NCI-H1048 (cell line): ENCODE data around the gene PGC.
"Not testable (repeated sequence)": the region's sequence is repeated elsewhere in the genome, so short reads cannot be mapped to it uniquely, and the experiment has no call there.

Experiments used
- DNase-seq: peaks from one replicate; lab custom pipeline; 2025; lab: John Stamatoyannopoulos, UW

PGC gene

DNA sequence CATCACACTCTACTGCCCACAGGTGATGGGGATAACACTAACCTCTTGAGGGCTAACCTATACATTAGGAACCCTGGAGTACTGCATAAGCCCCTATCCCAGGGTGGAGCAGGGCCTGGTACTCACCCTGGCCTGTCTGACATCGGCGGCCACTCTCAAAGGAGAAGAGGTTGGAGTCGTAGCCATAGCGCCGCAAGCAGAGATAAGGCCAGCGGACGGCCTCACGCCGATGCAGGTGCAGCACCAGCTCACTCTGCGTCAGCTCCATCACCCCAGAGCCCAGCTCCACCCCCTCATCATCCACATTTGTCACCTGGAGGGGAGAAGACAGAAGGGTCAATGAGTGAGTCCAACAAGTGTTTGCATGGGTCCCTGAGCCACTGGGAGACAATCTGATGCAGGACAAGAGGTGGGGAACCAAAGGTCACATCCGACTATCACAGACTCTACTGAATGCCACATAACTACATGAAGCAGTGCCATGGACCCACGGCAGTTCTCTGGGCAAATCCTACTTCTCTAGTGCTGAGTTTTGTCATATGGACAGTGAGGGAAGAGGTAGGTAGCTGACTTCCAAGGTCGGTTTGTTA lies 28.2 kb upstream of the PGC start:
- DNase-seq = no peak

DNA sequence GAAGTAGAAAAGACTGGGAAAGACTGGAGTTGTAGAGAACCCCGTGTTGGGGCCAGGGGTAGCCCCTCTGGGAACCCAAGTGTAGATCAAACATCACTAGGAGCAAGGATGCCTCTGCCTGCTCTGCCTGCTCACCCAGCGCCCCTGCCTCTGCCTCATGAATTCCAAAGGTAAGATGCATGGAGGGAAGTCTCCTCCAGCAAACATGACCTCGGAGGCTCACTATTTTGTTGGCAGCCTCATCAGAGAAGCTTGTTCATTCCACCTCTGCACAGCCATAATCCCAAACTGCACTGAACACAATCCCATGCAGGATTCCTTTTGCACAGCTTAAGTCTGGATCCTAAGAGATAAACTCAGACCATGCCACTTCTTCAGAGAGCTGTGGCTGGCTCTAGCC lies 27.6 kb upstream of the PGC start:
- no peak for DNase-seq

DNA sequence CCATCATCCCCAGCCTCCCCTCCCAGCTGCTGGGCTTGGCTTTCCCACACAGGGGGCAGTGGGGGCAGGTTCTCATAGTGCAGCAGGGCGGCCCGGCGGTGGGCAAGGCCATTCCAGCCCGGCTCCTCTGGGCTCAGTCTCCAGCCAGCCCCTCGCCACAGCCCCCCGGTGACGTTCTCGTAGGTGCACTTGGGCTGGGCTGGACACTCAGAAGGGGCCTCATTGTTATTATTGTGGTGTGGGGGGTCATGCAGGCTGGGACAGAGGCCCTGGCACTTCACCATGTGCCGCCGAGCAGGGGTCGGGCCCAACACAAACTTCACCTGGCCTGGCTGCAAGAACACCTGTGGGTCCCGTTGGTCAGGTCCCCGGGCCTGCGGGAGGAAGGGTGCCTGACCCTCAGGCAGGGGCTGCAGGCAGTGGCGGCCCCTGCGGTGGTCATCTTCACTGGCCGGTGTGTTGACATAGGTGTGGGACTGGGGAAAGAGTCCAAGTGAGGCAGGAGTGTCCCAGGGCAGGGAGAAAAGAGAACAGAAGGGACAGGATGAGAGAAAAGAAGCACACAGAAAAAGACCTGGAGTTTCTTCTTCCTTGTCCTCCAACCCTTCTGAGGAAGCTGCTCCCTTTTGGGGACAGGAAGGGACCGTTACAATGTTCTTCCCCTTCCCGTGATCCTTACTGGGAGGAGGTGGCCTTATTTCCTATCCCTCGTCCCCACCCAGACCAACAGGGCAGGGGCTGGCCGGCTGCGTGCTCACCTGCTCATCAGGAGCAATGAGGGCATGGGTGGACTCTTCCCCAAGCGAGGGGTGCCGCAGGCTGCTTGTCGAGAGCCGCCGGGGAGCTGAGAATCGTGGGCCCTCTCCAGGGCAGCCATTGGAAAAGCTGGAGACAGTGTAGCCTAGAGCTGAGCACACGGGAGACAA lies 24.1 kb upstream of the PGC start:
- no peak for DNase-seq

DNA sequence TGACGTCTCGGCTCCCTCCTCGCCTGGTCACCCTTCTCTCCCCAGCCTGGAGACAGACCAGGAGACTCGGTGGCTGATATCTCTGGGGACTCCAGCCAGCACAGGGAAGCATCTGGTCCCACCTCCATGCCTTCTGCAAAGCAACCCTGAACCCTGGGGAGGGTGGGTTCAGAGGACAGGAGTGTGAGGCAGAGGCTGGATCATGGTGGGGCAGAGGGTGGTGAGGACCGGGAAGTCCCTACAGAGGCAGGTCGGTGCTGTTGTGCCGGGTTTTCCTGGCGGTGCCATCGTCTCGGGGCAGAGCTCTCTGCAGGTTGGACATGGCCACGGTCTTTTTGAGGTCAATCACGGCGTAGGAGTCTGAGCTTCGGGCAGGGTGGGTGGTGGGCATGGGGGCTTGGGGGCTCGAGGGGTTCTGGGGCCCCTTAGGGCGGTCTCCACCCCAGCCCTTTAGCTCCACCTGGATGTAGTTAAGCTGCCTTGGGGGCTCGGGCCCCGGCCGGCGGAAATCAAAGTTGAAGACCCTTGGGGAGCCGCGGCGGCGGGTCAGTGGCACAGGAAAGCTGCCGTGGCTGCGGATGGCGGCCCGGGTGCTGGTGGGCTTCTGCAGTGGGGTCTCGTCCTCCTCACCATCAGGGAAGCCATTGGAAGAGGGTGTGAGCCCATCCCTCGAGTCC lies 23.3 kb upstream of the PGC start:
- DNase-seq = no peak

DNA sequence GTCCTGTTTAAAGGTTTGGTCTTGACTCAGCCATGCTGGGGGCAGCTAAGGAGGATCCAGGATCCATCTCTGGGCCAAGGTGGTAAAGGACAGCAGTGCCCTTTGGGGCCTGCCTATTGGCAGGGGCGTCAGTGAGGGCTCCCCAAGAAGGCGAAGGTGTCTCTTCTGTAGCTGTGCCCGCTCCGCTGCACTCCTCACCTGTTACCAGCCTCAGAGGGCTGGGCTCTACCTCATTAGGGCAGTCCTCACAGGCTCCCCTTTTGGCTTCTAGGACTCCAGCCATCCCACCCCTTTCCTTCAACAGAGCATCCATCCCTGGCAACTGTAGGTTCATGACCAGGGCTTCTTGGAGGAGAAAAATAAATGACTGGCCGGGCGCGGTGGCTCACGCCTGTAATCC lies 22.2 kb upstream of the PGC start:
- no peak for DNase-seq

GRCh38 chr6:41768545-41769308 lies 21.5 kb upstream of the PGC start:
- no peak for DNase-seq

- no peak for DNase-seq
Measured at GRCh38 chr6:41767112-41767833, 20.1 kb upstream of the PGC start.

DNA sequence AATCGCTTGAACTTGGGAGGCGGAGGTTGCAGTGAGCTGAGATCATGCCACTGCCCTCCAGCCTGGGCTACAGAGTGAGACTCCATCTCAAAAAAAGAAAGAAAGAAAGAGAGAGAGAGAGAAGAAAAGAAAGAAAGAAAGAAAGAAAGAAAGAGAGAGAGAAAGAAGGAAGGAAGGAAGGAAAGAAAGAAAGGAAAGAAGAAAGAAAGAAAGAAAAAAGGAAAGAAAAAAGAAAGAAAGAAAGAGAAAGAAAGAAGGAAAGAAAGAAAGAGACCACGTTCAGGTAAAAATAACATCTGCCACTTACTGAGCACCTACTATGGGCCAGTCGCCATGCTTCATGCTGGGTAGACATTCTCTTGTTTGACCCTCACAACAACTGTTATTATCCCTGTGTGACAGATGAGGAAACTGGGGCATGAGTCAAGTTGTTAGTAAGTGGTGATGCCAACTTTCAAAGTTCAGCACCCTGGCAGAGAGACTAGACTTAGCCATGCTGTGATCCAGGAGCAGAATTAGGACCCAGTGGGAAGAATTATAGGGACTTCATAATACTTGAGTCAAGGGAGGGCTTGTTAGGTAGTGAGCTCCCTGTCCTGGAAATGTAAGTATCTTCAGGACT lies 19.0 kb upstream of the PGC start:
- not testable (repeated sequence) for DNase-seq

GRCh38 chr6:41763470-41763869 lies 16.3 kb upstream of the PGC start:
- DNase-seq = no peak

GRCh38 chr6:41759905-41760579 lies 12.8 kb upstream of the PGC start:
- no peak for DNase-seq

- no peak for DNase-seq
Measured at GRCh38 chr6:41759106-41759904, 12.1 kb upstream of the PGC start.

GRCh38 chr6:41758641-41759035 lies 11.4 kb upstream of the PGC start:
- no peak for DNase-seq

DNA sequence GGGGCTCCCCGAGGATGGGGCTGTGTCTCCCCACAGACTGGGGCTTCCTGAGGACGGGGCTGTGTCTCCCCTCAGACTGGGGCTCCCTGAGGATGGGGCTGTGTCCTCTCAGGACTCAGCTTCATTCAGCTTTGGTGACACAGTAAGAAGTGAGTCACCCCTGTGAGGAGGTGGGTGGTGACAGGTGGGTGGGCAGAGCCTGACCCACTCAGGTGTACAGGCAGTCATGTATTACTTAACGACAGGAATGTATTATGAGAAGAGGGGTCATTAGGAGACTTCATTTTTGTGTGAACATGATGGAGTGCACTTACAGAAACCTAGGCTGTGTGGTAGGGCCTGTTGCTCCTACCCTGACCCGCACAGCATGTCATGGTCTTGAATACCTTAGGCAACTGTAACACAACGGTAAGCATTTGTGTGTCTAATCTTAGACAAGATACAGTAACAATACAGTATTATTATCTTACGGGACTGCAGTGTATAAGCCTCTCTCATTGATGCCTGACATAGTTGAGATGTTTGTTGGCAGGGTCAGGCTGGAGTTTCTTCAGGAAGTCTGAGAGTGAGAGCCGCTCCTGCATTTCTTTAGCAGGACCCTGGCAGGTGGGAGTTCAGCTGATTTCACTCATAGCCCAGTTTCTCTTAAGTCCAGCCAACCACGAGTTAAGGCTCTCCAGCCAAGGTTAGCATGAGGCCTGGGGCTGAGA lies 10.9 kb upstream of the PGC start:
- no peak for DNase-seq

- no peak for DNase-seq
Measured at GRCh38 chr6:41757271-41757670, 10.1 kb upstream of the PGC start.

- DNase-seq = no peak
Measured at GRCh38 chr6:41756354-41756753, 9.2 kb upstream of the PGC start.

DNA sequence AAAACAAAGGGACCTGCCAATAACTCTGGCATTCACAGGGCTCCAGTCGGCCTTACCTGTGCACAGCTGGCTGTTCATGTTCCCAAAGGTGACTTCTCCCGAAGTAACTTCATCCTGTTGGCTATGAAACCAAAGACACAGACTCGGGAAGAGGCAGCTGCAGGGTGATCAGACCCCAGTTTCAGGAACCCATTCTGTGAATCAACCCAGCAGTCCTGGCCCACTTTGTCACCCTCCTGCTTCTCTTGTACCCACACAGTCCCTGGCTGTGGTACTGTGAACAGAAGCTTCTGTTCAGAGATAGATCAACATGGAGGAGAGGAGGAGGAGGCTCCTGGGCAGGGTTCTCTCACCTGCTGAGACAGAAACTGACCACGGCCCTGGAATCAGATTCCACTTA lies 8.7 kb upstream of the PGC start:
- DNase-seq = no peak

DNA sequence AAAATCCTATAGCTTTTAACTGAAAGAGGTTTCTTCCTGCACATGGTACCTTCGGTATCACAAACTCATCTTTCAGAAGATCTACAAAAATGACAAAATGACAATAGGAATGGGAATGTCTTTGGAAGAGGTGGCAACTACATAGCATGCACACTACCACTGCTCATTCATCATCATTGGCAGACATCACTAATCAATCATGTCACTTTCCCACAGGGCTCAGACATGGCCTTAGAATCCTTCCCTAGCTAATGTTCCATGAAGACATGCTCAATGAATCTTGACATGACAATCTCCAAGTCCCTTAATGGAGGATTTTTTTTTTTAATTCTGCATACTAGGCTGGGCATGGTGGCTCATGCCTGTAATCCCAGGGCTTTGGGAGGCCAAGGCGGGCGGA lies 3.2 kb upstream of the PGC start:
- DNase-seq = no peak

DNA sequence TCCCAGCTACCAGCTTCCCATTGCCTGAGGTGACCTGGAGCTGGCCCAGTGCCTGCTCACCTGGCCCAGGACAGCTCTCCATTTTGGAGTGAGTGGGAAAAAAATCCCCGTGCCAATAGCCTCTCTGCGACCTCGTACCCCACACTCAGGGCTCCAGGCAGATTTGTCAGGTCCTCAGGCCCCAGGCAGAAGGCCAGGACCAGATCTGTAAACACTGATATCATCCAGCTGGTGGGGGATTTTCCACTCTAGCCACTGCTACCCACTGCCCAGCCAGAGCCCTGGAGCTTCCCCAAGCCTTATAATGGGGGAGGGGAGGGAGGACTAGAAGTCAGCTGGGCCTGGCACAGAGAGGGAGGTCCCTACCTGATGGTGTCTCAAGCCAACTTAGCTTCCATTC lies 1.3 kb upstream of the PGC start:
- DNase-seq = no peak

DNA sequence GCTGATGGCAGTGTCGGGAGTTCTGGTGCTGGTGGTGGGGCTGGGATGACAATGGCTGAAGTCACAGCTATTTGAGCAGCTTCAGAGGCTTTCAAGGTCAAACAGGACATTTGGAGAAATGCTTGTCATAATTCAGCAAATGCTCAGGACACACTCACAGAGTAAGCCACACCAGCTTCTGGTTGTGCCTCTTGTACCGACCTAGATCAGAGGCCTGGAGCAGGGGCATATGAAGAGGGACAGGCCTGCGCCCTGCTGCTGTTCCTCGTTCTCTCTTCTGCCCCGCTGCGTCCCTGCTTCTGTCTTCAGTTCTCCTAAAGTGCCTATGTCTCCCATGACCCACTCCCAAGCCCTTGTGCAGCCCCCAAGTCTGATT lies 893 bp upstream of the PGC start:
- no peak for DNase-seq
